GM15510 (cell line): Measurements from ENCODE around the gene SLC2A4RG.

Source experiments
- POLR2A ChIP-seq: IDR thresholded peaks from 3 replicates; pipeline ENCODE4 v1.6.1; 2011; ENCODE audit warnings: borderline replicate concordance; ENCODE audit not compliant: insufficient read length; ENCODE audit errors: extremely low read depth

SLC2A4RG gene

DNA sequence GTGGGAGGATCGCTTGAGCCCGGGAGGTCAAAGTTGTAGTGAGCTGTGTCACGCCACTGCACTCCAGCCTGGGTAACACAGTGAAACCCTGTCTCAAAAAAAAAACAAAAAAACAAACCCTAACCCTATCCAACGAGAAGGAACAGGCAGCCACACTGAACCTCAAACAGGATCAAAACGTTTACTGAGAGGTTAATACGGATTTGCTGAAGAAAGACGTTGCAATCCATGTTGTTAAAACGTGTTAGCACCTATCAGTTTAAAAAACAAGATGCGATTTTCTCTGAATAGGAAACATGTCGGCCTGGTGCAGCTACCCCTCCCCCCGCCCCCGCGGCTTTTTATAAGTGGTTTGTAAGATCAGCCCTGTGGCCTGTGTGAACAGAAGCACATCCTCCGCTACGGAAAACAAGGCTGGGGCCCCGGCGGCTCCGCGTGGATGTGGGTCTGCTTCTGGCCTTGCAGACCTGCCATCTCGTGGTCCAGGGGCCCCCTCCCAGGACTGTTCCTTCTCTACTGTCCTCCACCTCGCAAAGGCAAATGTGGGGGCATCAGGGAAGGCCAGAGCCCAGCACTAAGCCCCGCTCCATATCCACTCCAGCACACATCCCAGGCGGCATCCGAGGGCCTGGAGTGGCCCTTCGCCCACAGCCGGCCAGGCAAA is 11.4 kb downstream of the SLC2A4RG start:
- TF ChIP-seq POLR2A = no peak

DNA sequence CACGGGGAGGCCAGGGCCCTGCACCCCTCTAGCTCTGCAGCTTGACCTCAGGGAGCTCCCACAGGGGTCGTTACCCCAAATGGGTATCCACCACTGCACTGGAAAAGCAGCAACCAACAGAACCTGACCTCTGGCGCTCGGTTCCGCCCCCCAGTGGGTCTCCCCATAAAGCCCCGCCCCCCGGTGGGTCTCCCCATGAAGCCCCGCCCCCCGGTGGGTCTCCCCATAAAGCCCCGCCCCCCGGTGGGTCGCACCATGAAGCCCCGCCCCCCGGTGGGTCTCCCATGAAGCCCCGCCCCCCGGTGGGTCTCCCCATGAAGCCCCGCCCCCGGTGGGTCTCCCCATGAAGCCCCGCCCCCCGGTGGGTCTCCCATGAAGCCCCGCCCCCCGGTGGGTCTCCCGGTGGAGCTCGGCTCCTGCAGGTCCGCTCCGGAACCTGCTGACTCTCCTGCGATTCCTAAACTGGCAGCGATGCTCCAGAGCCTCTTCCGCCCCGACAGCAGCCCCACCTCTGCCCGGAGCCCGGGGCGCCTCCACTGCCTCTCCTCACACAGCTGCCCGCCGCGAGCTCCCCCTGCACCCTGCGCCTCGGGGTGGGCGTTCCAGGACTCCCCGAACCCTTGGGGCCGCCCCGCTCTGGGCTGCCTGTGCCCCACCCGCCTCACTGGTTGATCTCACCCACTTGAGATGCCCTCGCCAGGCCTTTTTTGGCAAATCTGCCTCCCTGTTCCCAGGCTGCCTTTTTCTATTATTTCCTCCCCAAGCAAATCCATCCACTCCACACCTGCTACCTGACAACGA is 12.1 kb downstream of the SLC2A4RG start:
- TF ChIP-seq POLR2A = no peak

DNA sequence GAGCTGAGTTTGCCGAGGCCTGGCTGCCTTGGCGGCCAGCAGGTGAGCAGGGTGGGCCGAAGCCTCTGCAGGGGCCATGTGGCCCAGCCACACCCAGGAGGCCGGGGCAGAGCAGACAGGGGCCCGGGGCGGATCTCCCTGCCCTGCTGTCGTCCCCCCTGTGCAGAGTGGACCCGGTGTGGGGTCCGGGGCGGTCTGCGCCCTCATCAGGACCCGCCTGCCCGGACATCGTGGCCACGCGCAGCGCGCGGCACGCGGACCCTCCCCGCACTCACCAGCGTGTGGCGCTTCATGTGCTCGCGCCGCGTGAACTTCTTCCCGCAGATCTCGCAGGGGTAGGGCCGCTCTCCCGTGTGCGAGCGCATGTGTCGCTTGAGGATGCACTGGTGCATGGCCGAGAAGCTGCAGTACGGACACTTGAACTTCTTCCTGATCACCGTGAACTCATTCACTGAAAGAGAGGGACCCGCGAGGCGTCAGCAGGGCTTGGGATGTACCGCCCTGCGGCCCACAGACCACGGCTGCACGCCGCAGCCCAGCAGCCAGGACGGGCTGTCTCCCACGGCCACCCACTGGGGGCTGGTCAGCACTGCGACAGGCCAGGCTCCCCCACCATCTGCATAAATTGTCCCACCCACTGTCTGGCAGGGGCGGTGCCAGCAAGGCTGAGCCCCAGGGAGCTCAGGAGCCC is 13.0 kb downstream of the SLC2A4RG start:
- no peak for TF ChIP-seq POLR2A

DNA sequence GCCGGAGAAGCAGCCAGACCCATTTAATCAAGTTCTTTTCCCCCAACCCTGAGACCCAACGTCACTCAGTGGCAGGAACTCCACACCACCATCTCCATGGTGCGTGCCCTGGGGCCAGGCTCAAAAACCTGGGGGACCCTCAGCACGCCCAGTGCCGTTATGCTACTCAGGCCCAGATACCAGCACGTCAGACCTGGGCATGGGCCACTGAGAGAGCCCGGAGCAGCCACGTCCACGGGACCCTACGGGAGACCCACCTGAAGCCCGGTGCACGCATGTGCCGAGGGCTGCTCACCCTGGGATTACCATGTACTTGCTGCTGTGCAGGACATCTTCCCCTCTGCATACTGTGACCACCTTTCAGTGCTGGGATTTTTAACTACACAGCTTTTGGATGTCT is 13.8 kb downstream of the SLC2A4RG start:
- TF ChIP-seq POLR2A = no peak

DNA sequence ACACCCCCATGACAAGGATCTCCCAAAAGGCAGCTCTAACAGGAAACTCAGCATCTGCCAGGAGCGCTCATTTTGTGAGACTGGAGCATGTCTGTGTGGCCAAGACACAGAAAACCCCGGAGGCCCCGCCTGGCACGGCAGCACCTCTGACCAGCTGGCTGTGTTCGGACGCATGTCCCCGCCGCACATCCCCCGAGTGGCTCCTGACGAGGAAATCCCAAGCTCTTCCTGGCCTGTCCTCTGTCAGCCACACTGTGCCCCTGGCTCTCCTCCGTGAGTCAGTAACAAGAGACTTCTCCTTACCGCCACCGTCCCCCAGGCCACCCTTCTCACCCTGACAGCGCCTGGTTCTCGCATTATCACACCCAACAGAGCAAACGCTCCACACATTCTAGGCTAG is 14.4 kb downstream of the SLC2A4RG start:
- TF ChIP-seq POLR2A = no peak

DNA sequence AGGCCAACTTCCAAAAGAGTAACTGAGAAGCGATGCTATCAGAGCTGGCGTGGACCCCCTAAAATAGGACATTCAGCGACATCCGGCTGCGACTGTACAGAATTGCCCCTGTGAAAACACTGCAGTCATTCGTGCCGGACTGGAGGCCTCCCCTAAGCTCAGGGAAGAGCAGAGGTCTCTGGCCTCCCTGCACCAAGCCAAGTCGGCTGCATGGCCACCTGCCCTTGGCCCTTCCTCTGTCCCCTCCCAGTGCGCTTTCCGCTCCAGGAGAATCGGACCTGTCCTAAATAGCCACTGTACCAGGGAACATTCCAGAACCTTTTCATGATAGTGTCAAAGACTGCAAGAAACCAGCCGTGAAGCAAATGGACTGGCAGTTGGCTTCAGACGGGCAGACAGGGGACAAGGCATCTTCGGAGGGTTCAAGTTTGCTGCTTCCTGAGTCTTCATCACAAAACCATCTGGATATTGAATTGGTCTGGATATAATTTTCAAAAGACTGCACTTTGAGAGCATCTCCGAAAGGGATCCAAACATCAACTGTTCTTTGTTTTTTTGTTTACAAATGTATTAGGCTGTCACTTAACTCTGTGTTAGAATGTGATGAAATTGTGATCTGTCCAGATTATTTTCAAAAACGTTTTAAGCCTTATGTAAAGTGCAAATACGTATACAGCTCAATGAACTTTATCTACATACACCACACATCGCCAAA is 16.5 kb downstream of the SLC2A4RG start:
- no peak for TF ChIP-seq POLR2A

DNA sequence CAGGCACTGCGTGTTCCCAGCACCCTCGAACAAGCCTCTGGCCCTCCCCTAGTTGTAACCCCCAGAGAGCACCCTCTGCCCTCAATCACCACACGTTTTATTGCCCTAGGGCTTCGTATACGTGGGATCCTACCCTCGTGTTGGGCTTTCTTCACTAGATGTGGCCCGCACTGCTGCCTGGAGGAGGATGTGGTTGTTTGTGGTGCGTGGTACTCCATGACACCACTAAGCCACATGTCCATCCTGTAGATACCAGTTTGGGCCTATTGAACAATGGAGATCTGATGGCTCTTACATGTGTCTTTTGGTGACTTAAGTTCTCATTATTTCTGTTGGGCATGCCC is 17.0 kb downstream of the SLC2A4RG start:
- no peak for TF ChIP-seq POLR2A

DNA sequence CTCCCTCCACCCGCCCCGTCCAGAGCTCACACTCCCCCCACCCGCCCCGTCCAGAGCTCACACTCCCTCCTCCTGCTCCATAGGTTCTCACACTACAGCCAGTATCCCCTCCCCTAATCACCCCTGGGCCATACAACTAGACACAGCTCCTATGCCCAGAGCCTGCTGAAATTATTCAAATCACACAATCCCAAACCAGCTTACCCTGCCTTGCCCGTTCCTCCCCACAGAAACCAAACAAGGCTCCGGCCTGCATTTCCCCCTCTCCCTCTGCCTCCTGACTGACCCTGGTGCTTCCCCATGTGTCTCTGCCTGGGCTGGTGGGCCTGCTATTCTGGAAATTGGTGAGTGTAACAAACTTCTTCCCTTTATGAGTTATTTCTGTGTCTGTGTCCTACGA is 18.6 kb downstream of the SLC2A4RG start:
- TF ChIP-seq POLR2A = no peak

DNA sequence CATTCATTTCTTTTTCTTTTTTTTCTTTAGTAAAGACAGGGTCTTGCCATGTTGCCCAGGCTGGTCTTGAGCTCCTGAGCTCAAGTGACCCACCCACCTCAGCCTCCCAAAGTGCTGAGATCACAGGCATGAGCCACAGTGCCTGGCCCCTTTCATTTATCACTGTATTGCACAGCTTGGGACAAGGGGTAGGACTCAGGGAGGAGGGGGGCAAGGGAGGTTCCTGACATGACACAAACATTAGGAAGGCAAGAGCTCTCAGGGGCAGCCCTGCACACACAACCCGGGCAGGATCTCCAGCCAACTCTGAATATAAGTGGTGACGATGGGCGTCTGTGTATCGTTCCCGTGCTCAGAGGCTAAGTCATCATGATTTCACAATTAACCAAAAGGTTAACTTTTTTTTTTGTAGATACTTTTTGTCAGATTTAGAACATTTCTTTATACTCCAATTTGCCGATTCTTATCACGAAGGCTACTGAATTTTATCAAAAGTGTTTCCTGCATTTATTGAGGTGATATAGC is 19.9 kb downstream of the SLC2A4RG start:
- no peak for TF ChIP-seq POLR2A

DNA sequence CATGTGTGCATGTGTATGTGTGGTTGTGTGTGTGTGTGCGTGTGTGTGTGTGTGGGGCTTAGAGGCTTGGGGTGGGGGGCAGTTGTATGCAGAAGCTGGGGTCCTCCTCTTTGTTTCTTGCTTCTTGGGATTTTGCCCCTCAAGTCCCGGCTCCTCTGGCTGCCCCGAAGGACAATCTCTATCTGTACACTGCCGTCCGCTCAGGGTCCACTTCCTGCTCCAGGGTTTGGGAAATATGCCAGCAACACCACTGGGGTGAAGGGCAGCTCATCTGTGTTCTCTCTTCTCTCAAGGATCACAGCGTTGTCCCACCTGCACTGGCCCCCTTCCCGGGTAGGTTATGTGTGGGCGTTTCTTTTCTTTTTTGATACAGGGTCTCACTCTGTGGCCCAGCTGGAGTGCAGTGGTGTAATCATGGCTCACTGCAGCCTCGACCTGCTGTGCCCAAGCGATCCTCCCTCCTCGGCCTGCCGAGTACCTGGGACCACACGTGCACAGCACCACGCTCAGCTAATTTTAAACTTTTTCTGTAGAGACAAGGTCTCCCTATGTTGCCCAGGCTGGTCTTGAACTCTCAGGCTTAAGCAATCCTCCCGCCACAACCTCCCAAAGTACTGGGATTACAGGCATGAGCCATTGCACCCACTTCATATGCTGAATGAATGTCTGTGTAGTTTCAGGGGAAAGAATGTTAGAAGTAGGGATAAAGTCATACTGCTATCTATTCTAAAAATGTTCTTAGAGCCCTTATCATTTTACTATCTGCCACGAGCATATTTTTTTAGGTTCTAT is 25.7 kb downstream of the SLC2A4RG start:
- TF ChIP-seq POLR2A = no peak

DNA sequence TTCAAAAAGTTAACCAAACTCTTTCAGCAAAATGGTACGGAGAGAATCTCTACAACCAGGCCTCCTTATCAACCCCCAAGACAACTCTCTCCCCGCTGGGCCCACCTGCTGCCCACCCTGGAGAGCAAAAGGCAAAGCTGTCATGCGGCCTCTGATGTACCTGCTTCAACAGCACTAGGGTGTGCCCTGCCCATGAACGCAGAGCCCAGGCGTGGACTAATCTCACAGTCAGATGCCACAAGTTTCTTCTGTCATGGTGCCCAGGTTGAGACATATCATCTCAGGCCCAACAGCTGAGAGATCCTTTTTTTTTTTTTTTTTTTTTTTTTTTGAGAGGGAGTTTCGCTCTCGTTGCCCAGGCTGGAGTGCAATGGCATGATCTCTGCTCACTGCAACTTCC is 26.3 kb downstream of the SLC2A4RG start:
- TF ChIP-seq POLR2A = no peak

DNA sequence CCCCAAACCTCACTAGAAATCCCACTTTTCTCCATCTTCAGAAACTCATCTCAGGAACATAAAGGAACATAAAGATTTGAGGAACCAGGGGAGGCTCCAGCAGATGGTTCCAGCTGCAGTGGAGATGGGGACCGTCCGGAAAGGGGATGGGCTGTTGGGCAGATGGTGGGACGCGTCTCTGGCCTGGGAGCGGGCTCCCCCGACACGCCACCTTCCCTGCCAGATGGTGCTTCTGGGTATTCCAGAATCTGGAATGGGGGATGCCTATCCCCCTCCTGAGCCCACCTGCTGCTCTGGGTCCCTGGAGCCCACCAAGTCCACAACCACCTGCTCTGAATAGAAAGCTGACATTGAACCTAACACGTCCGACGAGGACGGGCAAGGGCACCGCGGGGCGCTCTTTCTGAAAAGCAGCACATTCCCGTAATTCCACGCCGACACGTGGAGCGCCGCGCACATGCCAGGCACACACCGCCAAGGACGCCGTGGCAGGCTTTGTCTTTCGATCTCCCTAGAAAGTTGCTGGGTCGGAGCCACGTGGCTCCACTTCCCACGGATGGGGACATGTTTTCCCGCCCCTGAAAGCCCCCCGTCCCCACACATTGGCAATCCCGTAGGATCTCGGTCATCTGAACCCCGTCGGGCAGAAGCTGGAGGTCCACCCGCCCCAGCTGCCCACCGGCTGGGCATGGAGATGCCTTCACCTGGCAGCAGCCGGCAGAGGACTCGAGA is 27.3 kb downstream of the SLC2A4RG start:
- no peak for TF ChIP-seq POLR2A

DNA sequence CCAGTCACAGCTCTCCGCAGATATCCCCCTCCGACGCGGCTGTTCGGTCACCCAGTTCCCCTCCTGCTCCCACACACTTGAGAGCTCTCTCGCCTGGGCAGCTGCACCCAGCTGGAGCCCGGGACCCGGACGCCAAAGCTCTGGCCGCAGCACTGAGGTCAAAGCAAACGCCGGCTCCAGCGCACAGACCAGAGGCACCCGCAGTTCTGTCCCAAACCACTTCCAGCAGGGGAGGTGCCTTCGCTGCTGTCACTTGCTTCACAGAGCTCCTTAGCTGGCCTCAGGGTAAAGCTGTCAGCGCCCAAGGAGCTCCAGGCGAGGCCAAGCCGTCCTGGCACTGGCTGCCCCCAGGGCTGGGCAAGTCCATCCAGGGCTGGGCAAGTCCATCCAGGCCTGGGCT is 27.9 kb downstream of the SLC2A4RG start:
- TF ChIP-seq POLR2A = no peak
